Measurements from ENCODE around the gene TMEM45B. TPM values are rescaled to one million over a fixed set of nuclear protein-coding genes. Genes with fewer than 3 reads are reported as not detected.
A peak's percentile ranks its signal among the peaks of the same experiment; 100 is the strongest.

Gene TMEM45B
- total RNA-seq, 1 donor from 2014 or later, result not detected

DNA sequence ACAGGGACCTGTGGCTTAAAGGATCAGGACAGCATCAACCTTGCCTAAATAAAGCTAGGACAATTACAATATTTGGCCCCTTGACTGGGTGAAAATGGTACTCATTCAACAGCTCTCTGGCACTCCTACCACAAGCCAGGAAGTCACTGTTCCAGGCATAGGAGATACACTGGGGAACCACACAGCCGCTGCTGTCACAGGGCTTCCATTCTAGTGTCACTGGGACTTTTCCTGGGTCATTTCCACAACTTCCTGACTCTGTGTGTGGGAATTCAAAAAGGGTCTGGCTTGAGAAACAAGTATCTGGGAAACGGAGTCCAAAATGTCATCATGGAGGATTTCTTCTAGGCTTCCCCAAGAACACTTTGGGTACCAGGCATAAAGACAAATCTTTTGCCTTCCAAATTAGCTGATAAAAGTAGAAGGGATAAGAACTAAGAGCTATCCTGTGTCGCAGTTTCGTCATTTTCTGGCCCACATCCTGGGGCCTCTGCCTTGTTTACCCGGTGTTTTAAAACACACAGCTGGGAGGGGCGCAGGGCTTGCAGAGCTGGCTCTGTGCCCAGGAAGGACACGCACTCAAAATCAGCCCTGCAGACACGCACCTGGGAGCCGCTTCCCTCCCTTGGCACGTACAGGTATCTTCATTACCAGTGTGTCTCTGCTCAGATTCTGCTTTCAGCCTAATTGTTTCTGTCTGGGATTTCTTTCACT is 38.0 kb downstream of the TMEM45B start:
- no peak for DNase-seq (ENCODE audit: low read depth, low spot score)
- Mint-ChIP-seq H3K4me1 (no peaks in the 10 kb centered on the region), H3K4me3 (no peak overlapping the region), H3K27ac (ENCODE audit: unreplicated experiment) (no peak overlapping the region), H3K36me3 (ENCODE audit: low read depth) (no peaks in the 10 kb centered on the region), H3K27me3 (ENCODE audit: low read depth) (no peaks in the 10 kb centered on the region), H3K9me3 (no peaks in the 10 kb centered on the region)
- TF ChIP-seq, protein P1, sequence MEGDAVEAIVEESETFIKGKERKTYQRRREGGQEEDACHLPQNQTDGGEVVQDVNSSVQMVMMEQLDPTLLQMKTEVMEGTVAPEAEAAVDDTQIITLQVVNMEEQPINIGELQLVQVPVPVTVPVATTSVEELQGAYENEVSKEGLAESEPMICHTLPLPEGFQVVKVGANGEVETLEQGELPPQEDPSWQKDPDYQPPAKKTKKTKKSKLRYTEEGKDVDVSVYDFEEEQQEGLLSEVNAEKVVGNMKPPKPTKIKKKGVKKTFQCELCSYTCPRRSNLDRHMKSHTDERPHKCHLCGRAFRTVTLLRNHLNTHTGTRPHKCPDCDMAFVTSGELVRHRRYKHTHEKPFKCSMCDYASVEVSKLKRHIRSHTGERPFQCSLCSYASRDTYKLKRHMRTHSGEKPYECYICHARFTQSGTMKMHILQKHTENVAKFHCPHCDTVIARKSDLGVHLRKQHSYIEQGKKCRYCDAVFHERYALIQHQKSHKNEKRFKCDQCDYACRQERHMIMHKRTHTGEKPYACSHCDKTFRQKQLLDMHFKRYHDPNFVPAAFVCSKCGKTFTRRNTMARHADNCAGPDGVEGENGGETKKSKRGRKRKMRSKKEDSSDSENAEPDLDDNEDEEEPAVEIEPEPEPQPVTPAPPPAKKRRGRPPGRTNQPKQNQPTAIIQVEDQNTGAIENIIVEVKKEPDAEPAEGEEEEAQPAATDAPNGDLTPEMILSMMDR (conservative IDR thresholded peaks at IDR 0.05), result no peak

DNA sequence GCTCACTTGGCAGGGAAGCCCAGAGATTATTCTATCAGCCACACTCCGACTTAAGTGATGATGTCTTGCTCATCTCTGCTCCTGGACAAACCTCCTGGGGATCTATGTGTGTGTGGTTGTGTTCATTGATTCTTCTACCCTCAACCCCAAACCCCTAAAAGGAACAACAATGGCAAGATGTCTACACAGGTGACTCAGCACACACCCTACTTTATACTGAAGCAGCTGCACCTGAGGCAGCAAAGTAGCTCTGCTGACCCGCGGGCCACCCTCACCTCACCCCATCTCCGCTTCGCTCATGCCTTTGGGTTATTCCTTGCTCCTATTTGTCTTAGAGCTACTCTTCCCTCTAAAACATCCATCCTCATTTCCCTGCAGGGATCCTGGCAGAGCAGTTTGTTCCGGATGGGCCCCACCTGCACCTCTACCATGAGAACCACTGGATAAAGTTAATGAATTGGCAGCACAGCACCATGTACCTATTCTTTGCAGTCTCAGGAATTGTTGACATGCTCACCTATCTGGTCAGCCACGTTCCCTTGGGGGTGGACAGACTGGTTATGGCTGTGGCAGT is 38.7 kb downstream of the TMEM45B start:
- no peaks in the 10 kb centered on the region for H3K4me1 Mint-ChIP-seq
- no peaks in the 10 kb centered on the region for H3K9me3 Mint-ChIP-seq
- H3K4me3 Mint-ChIP-seq, result no peak overlapping the region
- H3K36me3 Mint-ChIP-seq (ENCODE audit: low read depth), result no peaks in the 10 kb centered on the region
- H3K27me3 Mint-ChIP-seq (ENCODE audit: low read depth), result no peaks in the 10 kb centered on the region
- H3K27ac Mint-ChIP-seq (ENCODE audit: unreplicated experiment), result no peak overlapping the region
- DNase-seq (ENCODE audit: low read depth, low spot score), result no peak
- TF ChIP-seq, protein P1 (conservative IDR thresholded peaks at IDR 0.05), result no peak

DNA sequence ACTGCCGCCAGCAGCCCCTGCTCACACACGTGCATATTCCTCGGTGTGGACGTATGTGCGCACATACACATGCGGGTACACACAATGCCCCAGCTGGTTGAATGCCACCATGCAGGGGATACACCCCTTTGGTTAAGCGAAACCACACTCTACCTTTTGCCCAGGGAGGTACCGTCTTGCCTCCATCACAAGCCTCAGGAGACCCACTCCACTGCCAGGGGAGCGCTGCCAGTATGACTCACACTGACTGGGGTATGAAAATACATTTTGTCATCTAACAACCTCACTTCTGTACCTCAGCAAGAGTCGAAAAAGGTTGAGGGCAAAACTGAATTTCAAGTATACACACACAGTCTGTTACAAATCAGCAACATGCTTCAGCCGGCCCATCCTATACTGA is 39.4 kb downstream of the TMEM45B start:
- Mint-ChIP-seq H3K36me3 (ENCODE audit: low read depth) (no peaks in the 10 kb centered on the region), H3K27me3 (ENCODE audit: low read depth) (no peaks in the 10 kb centered on the region), H3K4me3 (no peak overlapping the region), H3K4me1 (no peaks in the 10 kb centered on the region), H3K27ac (ENCODE audit: unreplicated experiment) (no peak overlapping the region), H3K9me3 (no peaks in the 10 kb centered on the region)
- no peak for DNase-seq (ENCODE audit: low read depth, low spot score)
- TF ChIP-seq, protein P1 (conservative IDR thresholded peaks at IDR 0.05), result no peak

DNA sequence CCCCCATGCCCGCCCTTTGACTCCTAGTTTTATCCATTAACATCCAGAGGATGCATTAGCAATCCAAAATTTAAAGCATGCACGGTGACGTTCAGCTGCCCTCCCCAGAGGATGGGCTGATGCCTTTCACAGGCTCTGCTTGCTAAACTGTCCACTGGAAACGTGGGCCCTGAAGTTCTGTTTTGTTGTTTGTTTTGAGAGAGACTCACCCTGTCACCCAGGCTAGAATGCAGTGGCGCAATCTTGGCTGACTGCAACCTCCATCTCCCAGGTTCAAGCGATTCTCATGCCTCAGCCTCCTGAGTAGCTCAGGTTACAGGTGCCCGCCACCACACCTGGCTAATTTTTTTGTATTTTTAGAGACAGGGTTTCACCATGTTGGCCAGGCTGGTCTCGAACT is 40.4 kb downstream of the TMEM45B start:
- Mint-ChIP-seq H3K9me3 (no peaks in the 10 kb centered on the region), H3K4me3 (no peak overlapping the region), H3K27me3 (ENCODE audit: low read depth) (no peaks in the 10 kb centered on the region), H3K36me3 (ENCODE audit: low read depth) (no peaks in the 10 kb centered on the region), H3K4me1 (no peaks in the 10 kb centered on the region), H3K27ac (ENCODE audit: unreplicated experiment) (no peak overlapping the region)
- no peak for DNase-seq (ENCODE audit: low read depth, low spot score)
- TF ChIP-seq, protein P1 (conservative IDR thresholded peaks at IDR 0.05), result no peak

DNA sequence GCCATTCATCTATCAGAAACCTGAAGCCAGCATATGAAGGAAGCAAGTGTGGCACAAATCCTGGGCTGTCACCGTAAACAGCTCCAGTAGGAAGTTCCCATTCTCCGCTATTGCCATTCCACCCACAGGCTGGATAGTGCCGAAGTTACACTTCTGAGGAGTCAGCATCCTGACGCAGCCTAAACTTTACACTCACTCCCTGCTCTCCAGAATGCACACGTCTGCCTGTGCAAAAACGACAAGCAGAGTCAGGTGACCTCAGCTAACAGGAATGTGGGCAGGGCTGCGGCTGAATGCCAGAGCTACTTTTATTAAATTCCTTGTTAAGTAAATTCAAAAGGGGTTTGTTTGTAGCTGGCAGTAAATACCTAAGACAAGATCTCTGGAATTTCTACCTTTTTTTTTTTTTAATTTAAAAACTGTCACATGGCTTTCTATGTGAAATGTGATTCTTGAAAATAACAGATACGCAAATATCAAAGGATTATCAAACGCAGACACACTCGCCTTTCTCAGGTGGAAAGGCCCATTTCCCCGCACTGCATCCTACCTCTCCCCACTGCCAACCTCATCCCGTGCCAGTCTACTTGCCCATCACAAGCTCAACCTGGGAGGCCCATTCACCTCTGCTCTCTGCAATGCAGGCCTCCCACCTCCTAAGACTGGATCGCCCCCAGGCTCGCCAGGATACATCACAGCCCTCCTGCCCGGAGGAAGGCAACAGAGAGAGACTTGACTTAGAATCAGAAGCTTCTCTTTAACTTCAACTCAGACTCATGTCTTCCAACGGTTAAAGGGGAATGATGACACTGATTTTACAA is 46.3 kb downstream of the TMEM45B start:
- no peaks in the 10 kb centered on the region for H3K9me3 Mint-ChIP-seq

More for the DNA sequence above, 46.3 kb downstream of the TMEM45B start:
- Mint-ChIP-seq H3K4me1 (peaks cover 9% of the 10 kb centered on the region), H3K27me3 (ENCODE audit: low read depth) (no peaks in the 10 kb centered on the region), H3K4me3 (no peak overlapping the region), H3K36me3 (ENCODE audit: low read depth) (peaks cover 32% of the 10 kb centered on the region), H3K27ac (ENCODE audit: unreplicated experiment) (peak overlapping the region; percentile 80)
- DNase-seq (ENCODE audit: low read depth, low spot score), result no peak
- TF ChIP-seq, protein P1 (conservative IDR thresholded peaks at IDR 0.05), result no peak

Data from neural crest cell (in vitro differentiated cells).